Nephron progenitor cell (in vitro differentiated cells): Measurements from ENCODE around the gene NRSN2.

Experiments used
- DNase-seq: peaks from one replicate; pipeline ENCODE4 v3.0.0; 2021
- H3K27ac Mint-ChIP-seq: 2 replicates; pipeline ENCODE4 v1.8.0; 2021; ENCODE audit warnings: mild to moderate bottlenecking, moderate library complexity, mixed read lengths
- H3K27me3 Mint-ChIP-seq: 2 replicates; pipeline ENCODE4 v1.8.0; 2021; ENCODE audit warnings: mild to moderate bottlenecking, low read depth, mixed read lengths; ENCODE audit not compliant: poor library complexity
- H3K36me3 Mint-ChIP-seq: 2 replicates; pipeline ENCODE4 v1.8.0; 2021; ENCODE audit warnings: low read depth, mixed read lengths
- H3K4me1 Mint-ChIP-seq: 2 replicates; pipeline ENCODE4 v1.8.0; 2021; ENCODE audit warnings: mixed read lengths
- H3K4me3 Mint-ChIP-seq: 2 replicates; pipeline ENCODE4 v1.8.0; 2021; ENCODE audit warnings: mild to moderate bottlenecking, moderate library complexity, mixed read lengths
- H3K9me3 Mint-ChIP-seq: 2 replicates; pipeline ENCODE4 v1.8.0; 2021; ENCODE audit warnings: mild to moderate bottlenecking, moderate library complexity, mixed read lengths
- CTCF ChIP-seq: fragments of 200-600 bp; sonication (generic); IDR thresholded peaks from 2 replicates; pipeline ENCODE4 v1.5.0; 2021; ENCODE audit warnings: antibody characterized with exemption

The NRSN2 gene

DNA sequence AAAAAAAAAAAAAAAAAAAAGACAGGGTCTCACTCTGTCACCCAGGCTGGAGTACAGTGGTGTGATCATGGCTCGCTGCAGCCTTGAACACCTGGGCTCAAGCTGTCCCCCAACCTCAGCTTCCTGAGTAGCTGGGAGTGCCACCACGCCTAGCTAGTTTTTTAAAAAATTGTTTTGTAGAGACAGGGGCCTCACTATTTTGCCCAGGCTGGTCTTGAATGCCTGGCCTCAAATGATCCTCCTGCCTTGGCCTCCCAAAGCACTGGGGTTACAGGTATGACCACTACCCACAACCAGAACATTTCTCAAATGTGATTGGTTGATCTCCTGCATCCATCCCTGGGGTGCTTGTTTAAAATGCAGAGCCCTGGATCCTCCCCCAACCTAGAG, 55.6 kb downstream of the NRSN2 start:
- Mint-ChIP-seq H3K27me3 (peaks cover 17% of the 10 kb centered on the region), H3K36me3 (peaks cover 2% of the 10 kb centered on the region), H3K4me3 (no peak overlapping the region), H3K27ac (no peak overlapping the region), H3K4me1 (peaks cover 21% of the 10 kb centered on the region), H3K9me3 (peaks cover 17% of the 10 kb centered on the region)
- no peak for TF ChIP-seq CTCF
- no peak for DNase-seq

DNA sequence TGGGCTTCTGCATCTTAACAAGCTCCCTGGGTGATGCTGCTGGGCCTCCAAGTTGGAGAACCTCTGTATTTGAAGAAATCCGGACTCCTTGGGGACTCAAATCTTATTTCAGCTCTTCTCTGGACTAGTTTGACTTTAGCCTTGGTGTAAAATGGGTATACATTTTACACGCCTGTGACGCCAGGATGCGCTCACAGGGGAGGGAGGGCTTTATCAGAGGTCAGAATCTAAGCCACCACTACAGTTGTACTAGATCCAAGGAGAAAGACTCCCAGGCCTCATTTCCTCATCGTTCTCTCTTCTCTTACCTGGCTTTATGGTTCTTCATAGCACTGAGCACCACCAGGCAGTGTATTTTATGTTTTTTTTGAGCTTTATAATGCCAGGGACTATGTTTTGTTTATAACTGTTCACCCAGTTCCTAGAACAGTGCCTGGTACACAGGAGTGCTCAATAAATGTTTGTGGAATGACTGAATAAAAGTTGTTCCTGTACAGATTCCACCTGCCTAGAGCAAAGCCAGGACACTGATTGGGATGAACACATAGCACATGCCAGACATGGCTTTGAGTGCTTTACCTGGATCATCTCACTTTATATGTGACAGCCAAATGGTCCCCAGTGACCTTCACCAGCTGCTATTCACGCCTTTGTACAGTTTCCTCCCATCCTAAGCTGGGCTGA, 56.1 kb downstream of the NRSN2 start:
- Mint-ChIP-seq H3K27me3 (peaks cover 17% of the 10 kb centered on the region), H3K4me1 (peaks cover 22% of the 10 kb centered on the region), H3K27ac (no peak overlapping the region), H3K36me3 (no peaks in the 10 kb centered on the region), H3K4me3 (no peak overlapping the region), H3K9me3 (peaks cover 17% of the 10 kb centered on the region)
- no peak for TF ChIP-seq CTCF
- no peak for DNase-seq

- no peak for TF ChIP-seq CTCF
- no peaks in the 10 kb centered on the region for H3K36me3 Mint-ChIP-seq
- H3K4me1 Mint-ChIP-seq = peaks cover 22% of the 10 kb centered on the region
- H3K27me3 Mint-ChIP-seq = peaks cover 17% of the 10 kb centered on the region
- H3K9me3 Mint-ChIP-seq = peaks cover 17% of the 10 kb centered on the region
- H3K27ac Mint-ChIP-seq = no peak overlapping the region
- no peak overlapping the region for H3K4me3 Mint-ChIP-seq
- no peak for DNase-seq
Observed at GRCh38 chr20:403582-403957, 56.7 kb downstream of the NRSN2 start.

GRCh38 chr20:404088-404487, 57.2 kb downstream of the NRSN2 start:
- DNase-seq = no peak
- no peak overlapping the region for H3K27ac Mint-ChIP-seq

More at GRCh38 chr20:404088-404487, 57.2 kb downstream of the NRSN2 start:
- Mint-ChIP-seq H3K27me3 (peaks cover 17% of the 10 kb centered on the region), H3K9me3 (peaks cover 17% of the 10 kb centered on the region), H3K4me3 (no peak overlapping the region), H3K4me1 (peaks cover 26% of the 10 kb centered on the region), H3K36me3 (no peaks in the 10 kb centered on the region)
- TF ChIP-seq CTCF = no peak
